GM19193 (cell line): ENCODE data around the gene SPATA6L.
A peak's percentile ranks its signal among the peaks of the same experiment; 100 is the strongest.

Experiments
- POLR2A ChIP-seq: IDR thresholded peaks from 4 replicates; pipeline ENCODE4 v1.6.1; 2011; ENCODE audit not compliant: insufficient read depth, insufficient read length; ENCODE audit errors: extremely low read depth

SPATA6L gene

DNA sequence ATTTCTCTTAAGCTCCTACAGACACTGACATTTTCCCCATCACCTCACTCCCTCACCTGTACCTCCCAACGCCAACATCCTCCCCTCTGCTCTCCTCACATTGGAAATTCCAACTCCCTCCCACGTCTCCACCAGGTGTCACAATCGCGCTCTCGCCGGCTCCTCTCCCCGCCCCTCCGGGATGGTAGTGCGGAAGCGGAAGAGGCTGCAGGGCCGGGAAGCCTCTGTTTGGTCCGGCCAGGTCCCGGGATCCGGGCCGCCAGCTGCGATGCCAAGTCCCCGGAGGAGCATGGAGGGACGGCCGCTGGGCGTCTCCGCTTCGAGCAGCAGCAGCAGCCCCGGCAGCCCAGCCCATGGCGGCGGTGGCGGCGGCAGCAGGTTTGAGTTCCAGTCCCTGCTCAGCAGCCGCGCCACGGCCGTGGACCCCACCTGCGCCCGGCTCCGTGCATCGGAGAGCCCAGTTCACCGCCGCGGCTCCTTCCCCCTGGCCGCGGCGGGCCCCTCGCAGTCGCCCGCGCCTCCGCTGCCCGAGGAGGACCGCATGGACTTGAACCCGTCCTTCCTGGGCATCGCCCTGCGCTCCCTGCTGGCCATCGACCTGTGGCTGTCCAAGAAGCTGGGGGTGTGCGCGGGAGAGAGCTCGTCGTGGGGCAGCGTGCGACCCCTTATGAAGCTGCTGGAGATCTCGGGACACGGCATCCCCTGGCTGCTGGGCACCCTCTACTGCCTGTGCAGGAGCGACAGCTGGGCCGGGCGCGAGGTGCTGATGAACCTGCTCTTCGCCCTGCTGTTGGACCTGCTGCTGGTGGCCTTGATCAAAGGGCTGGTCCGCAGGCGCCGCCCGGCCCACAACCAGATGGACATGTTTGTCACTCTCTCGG is 3.9 kb downstream of the SPATA6L start, which contains the start of gene PLPP6:
Gene PLPP6 (plus strand): TSS at position 187 of the 881 bp plus-strand sequence. CDS start 82 bp downstream, at position 269.
- TF ChIP-seq POLR2A: peak; percentile 83

DNA sequence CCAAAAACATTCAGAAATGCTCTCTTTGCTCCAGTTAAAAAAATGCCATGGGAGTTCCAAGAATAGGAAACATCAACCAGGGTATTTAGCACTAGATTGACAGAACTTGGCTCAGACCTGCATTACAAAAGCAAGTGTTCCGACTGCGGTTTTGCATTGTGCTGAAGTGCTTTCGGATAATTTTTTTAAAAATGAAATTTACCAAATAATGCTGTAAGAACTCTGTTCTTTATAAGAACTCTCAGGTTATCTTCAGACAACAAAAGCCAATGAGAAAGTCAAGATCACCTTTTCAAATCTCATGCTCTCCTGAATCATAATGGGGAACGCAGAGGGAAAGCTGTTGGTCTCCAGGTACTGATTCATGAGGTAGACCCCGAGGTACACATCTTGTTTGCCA is 4.7 kb downstream of the SPATA6L start:
- no peak for TF ChIP-seq POLR2A

DNA sequence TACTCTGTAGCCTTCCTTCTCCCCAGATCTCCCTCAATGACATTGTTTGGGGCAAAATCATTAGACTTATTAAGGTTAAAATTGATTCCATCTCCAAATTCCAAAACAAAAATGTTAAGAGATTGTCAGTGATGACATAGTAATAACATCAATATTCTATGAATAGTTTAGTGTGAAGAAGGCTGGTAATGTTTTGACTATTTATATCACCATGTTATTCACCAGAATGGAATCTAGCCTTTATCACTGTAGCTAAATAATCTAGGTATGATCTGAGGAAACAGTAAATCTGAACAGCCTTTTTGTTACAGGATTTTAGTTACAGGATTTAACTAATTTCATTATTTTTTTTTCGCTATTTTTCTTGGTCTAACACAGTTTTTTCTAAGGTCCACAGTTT is 5.1 kb downstream of the SPATA6L start:
- TF ChIP-seq POLR2A: no peak

DNA sequence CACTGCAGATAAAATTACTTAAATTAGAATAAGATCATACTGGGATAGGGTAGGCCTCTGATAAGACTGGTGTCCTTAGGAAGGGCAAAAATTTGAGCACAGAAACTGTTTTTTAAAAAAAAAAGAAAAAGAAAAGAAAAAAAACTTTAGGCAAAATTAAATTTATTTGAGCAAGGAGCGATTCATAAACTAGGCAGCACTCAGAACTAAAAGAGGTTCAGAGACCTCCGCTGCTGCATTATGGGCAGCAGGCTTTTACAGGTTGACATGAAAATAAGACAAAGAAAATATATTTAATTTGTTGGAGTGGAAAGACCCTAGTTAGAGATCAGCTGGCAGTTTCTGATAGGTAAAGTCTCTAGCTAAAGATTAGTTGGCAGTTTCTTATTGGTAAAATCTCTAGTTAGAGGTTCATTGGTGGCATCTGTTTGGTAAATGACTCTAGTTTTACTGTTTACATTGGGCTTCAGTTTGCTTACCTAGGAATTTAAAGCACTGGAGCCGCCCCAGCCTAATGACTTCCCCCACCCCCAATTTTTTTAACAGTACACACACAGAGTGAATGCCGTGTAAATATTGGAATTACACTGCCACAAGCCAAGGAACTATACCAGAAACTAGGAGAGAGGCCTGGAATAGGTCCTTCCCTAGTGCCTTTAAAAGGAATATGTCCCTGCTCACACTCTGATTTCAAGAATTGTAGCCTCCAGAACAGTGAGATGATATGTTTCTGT is 8.7 kb downstream of the SPATA6L start:
- TF ChIP-seq POLR2A: no peak

DNA sequence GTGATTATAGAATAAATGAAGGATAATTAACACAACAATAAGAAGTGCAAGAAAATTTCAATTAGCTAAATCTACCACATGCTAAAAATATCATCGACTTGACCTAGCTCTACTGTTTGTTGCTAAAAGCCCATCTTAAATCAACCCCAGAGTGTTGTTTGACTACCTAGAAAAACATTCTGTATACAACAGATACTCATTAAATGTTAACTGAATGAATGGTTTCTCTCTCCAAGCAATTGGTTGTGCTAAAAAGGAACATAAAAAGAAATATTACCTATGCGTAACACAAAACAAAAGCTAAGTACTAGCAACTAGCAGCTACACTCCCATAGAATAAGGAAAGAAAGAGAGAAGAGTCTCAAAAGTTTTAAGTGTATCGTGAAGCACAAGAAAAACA is 9.7 kb downstream of the SPATA6L start:
- TF ChIP-seq POLR2A: no peak

DNA sequence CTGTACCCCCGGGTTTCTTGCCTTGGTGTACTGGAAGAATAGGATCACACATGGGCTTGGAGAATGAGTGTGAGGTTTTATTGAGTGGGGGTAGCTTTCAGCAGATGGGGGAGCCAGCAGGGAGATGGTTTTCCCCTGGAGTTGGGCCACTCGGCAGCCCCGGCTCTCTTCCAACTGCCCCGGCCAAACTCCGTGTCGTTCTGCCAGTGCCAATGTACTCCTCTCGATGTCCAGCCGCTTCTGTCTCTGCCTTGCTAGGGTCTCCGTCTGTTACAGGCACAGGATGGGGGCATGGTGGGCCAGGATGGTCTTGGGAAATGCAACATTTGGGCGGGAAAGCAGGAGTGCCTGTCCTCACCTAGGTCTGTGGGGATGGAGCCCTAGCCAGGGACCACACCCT is 11.7 kb downstream of the SPATA6L start:
- no peak for TF ChIP-seq POLR2A

DNA sequence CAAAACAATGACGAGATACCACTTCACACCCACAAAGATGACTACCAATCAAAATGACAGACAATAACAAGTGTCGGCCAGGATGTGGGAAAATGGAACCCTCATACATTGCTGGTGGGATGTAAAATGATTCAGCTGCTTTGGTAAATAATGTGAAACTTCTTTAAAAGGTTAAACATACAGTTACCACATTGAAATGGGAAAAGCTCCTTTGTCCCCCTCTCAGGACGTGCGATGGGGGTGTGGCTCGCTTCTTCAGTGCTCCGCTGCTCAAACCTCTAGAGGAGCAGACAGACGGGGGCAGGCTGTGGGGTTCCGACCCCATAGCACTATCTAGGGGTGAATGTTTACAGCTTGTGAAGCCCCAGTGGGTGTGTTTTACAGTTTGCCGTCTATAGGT is 12.2 kb downstream of the SPATA6L start:
- TF ChIP-seq POLR2A: no peak

DNA sequence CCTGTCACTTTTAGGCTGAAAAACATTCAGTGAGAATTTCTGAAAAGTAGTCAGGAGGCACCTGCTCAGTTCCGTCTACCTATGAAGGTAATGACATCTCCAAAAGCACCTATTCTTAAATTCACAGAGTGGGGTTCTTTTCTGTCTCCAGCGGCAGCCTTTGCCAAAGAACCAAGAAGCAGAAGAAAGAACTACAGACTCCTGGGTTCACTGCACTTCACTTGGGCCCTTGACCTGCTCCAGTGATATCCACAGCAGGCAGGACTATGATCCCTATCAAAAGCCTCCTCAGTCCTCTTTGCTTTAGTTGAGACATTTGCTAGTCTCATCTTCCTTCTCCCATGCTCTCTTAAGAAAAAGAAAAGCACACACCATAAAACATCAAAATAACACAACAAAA is 23.9 kb downstream of the SPATA6L start:
- no peak for TF ChIP-seq POLR2A

DNA sequence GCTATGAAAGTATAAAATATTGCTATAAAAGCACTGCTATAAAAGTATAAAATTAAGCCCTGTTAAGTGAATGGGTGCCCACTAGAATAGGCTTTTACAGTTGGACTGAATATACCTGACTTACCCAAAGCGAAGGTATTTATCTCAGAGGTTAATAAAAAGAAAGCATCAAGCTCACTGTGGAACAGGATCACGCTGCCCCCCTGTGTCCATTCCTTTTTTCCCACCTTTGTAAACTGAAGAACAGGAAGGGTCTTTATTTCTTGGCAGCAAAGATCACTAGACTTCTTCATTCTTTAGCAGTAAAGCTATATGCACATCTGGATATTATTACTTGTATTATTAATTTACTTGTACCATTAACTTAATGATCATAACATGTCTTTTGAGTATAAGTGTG is 26.3 kb downstream of the SPATA6L start:
- TF ChIP-seq POLR2A: no peak

DNA sequence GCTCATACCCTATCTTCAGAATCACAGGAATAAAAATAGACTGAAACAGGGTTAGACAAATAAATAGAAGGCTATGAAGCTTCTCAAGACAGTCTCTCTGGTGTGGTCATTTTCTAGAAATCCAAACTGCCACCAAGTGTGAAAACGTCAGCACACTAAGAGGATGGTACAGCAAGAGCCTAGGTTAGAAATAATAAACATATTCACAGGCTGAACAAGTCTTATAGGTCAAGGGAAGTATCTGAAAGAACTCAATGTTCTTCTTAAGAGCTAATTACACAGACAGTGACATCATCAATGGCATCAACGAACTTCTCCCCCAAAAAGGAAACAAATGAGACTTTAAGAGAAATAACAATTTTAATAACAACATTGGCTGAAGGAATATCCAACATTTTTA is 26.9 kb downstream of the SPATA6L start:
- TF ChIP-seq POLR2A: no peak

DNA sequence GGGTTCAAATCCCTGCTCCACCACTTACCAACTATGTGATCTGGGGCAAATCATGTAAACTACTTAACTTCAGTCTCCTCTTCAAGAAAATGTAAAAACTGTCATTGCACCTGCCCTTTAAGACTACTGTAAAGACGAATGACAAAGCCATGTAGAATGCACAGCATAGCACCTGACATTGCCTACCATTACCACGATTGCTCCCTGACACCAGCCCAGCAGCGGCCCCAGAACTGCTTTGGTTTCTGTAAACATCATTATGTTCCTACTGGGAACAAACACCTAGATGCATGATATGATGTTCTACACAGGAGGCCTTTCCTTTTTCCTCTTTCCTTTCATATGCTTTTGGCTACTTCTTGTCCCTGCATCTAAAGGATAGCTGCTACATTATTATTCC is 27.3 kb downstream of the SPATA6L start:
- no peak for TF ChIP-seq POLR2A

DNA sequence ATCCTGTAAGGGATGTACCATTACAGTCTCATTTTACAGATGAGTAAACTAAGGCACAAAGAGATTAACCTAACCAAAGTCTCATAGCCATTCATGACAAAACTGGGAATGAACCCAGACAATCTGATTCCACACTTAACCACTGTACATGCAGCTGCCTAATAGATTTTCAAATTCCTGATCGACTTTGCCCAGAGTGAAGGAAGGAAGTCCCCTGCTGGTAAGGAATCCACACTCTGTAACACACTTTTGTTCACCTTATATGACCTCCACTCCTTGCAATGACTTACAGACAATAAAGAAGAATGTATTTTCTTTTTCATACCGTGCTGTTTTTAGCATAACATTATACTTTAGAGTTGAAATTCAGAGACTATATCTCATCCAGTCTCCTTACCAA is 35.4 kb downstream of the SPATA6L start:
- TF ChIP-seq POLR2A: no peak

DNA sequence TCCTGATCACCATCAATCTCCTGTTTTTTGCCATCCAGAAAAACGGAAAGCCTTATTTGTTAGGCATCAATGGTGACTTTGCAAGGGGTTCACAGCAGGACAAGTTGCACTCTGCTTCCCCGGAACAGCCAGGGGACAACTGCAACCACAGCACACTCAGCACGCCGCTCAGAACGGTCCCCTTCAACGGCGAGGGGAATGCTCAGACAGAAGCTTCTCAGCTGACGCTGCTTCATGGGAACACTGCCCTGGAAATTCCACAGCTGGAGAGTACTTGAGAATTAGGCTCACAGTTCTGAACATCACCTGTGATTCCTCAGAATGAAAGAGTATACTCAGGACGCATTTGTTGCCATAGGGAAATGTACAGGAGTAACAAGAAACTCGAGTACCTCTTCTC is 44.3 kb downstream of the SPATA6L start:
- TF ChIP-seq POLR2A: no peak

DNA sequence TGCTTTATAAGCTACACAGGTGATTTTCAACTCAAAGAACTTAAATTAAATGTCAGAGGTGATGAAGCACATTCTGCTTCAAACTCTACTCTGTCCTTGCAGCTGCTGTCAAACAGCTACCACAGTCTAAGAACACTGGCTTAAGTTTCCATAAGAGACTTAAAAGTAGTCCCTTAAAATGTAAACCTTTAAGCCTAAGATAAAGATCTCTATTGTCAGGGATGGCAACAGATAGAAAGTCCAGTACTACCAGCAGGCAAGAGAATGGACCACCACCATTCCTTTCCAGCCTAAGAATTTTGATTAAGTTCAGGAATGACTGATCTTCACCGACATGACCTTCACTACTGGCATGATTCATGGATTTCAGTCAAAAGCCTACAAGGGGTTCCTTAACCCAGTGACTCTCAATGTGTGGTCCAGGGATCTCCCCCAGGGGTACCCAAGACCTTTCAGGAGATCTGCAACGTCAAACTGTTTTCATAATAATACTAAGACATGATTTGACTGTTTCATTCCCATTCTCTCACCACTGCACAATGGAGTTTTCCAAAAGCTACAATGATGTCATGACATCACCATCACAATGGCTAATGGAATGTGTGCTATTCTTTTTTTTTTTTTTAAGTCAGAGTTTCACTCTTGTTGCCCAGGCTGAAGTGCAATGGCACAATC is 45.3 kb downstream of the SPATA6L start:
- TF ChIP-seq POLR2A: no peak

DNA sequence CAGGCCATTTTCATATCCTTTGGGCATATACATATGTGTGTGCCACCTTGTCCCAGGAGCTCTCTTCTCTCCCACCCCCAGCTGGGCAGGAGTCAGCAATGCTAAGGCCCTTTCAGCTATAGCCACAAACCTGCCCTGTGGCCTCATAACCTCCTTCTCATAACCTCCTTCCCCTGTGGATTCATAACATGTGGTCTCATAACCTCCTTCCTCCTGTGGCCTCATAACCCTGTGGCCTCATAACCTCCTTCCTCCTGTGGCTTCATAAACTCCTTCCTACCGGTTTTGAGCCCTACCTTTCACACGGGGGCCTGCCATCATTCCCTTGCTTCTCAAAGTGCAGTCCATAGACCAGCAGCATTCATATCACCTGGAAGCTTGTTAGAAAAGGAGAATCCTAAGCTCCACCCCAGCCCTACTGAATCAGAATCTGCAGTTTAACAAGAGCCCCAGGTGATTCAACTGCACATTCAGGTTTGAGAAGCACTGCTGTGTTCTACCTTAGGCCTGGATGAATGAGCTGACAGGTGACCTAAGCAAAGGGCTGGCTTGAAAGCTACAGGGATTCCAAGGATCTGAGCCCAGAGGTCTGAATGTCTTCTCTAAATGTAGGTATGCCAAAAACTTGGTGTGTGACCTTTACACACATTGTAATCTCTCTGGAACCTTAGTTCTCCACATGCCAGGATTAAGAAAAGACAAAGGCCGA is 46.1 kb downstream of the SPATA6L start:
- no peak for TF ChIP-seq POLR2A
